ENCODE results near the gene HID1. TPM values are rescaled to one million over a fixed set of nuclear protein-coding genes. Genes with fewer than 3 reads are reported as not detected.

HID1 gene
- total RNA-seq, 4 donors from 2014 or later = 2.9 to 11.6 (median 6.2) TPM

- intact Hi-C loops (cut with DNase I; ENCODE audit: low total_unique reads) = no loop called here
- 40 to 49% methylated on average over 1 to 3 of the region's 3 CpGs for WGBS, 2 donors
- no peak for TF ChIP-seq POLR2A (IDR thresholded peaks at IDR 0.05)
- TF ChIP-seq CTCF (IDR thresholded peaks at IDR 0.05) = no peak
- no peak overlapping the region for H3K4me3 ChIP-seq (ENCODE audit: low read depth, poor library complexity, severe bottlenecking)
- DNase-seq (ENCODE audit: low spot score in 2 of 2) = peak in 1 of 2 donors; percentile 81
Measured at GRCh38 chr17:74951065-74951464, 21.5 kb downstream of the HID1 start.

DNA sequence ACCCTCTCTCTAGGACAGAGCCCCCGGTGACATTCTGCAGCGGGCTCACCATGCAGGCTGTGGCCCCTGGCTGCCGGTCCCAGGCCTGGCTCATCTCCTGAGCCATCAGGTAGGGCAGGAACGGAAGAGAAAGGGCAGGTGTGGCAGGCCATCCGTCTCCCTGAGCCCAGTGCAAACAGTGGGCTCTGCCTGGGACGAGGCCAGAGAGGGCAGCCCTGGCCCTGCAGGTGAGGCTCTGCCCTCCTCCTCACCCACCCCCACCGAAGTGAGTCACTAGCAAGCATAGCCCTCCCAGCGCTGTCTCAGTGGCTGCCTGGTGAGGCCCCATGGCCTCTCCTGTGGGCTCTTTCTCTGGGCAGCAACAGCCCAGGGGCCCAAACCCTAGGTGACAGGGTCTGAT lies 22.4 kb downstream of the HID1 start:
- H3K4me3 ChIP-seq (ENCODE audit: low read depth, poor library complexity, severe bottlenecking) = no peak overlapping the region
- no peak for DNase-seq (ENCODE audit: low spot score in 2 of 2)
- WGBS, 2 donors = 56 to 58% methylated on average over 8 of the region's 8 CpGs
- TF ChIP-seq POLR2A (IDR thresholded peaks at IDR 0.05) (no peak), CTCF (IDR thresholded peaks at IDR 0.05) (no peak)
- intact Hi-C loops (cut with DNase I; ENCODE audit: low total_unique reads) = no loop called here

DNA sequence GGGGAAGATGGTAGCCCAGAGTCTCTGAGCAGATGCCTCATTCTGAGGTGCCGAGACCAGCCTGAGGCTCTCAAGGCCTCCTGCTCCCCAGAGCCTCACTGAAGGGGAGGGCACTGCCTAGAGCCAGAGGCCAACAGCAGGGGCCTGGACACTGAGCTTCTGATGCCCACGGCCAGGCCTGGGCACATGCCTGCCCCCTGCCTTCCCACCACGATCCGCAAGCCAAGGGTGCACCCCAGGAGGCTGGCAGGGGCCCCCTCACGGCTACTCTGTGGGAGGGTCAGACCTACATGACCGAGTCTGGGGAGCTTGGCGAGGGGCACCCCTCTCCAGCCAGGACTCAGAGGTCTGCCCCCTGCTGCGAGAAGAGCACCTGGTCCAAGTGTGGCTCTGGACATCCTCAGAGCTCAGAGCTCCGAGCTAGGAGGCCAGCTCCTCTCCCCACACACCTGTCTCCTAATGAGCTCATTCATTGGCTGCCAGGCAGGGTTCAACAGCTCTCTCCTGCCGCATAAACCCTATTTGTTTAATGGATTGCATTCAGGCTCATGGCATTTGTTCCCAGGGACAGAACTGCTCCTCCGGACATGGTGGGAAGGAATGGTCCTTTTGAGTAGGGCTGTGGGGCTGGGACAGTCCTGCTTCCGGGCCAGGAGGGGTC lies 23.0 kb downstream of the HID1 start:
- DNase-seq (ENCODE audit: low spot score in 2 of 2) = no peak
- WGBS, 2 donors = 54 to 63% methylated on average over 4 to 12 of the region's 12 CpGs
- H3K4me3 ChIP-seq (ENCODE audit: low read depth, poor library complexity, severe bottlenecking) = no peak overlapping the region
- no peak for TF ChIP-seq CTCF (IDR thresholded peaks at IDR 0.05)
- no peak for TF ChIP-seq POLR2A (IDR thresholded peaks at IDR 0.05)
- intact Hi-C loops (cut with DNase I; ENCODE audit: low total_unique reads) = no loop called here

GRCh38 chr17:74947041-74947754 lies 25.4 kb downstream of the HID1 start:
- 94 to 95% methylated on average over 6 to 16 of the region's 17 CpGs for WGBS, 2 donors
- DNase-seq (ENCODE audit: low spot score in 2 of 2) = no peak
- H3K4me3 ChIP-seq (ENCODE audit: low read depth, poor library complexity, severe bottlenecking) = no peak overlapping the region
- TF ChIP-seq CTCF (IDR thresholded peaks at IDR 0.05) (no peak), POLR2A (IDR thresholded peaks at IDR 0.05) (no peak)
- intact Hi-C loops (cut with DNase I; ENCODE audit: low total_unique reads) = no loop called here

DNA sequence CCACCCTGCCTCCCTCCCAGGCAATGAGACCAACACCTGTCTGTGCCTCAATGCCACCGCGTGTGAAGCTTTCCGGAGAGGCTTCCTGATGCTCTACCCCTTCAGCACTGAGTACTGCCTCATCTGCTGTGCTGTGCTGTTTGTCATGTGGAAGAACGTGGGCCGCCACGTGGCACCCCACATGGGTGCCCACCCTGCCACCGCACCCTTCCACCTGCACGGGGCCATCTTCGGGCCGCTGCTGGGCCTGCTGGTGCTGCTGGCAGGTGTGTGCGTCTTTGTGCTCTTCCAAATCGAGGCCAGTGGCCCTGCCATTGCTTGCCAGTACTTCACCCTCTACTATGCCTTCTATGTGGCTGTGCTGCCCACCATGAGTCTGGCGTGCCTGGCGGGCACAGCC lies 25.9 kb downstream of the HID1 start:
- TF ChIP-seq POLR2A (IDR thresholded peaks at IDR 0.05) = no peak
- no peak for TF ChIP-seq CTCF (IDR thresholded peaks at IDR 0.05)
- intact Hi-C loops (cut with DNase I; ENCODE audit: low total_unique reads) = no loop called here
- DNase-seq (ENCODE audit: low spot score in 2 of 2) = no peak
- no peak overlapping the region for H3K4me3 ChIP-seq (ENCODE audit: low read depth, poor library complexity, severe bottlenecking)
- 96 to 97% methylated on average over 9 to 14 of the region's 14 CpGs for WGBS, 2 donors
